Mammary epithelial cell (primary cell): ENCODE results near the gene FCHSD2.
"Not testable (repeated sequence)": the region's sequence is repeated elsewhere in the genome, so short reads cannot be mapped to it uniquely, and the experiment has no call there.

Source experiments
- EZH2 ChIP-seq: IDR thresholded peaks from 2 replicates; pipeline ENCODE4 v1.6.1; 2012; ENCODE audit warnings: low read length, inconsistent platforms, borderline replicate concordance
- TF ChIP-seq, protein P1 (sequence below), 2 donors: IDR thresholded peaks in 1 of 2; conservative IDR thresholded peaks in 1 of 2; 2 replicates each; pipeline ENCODE4 v1.5.1; 2011 to 2012; ENCODE audit warnings: inconsistent platforms in 2 of 2, low read length in 2 of 2, mild to moderate bottlenecking in 2 of 2, control low read depth in 1 of 2, low read depth in 1 of 2; ENCODE audit not compliant: insufficient read depth in 1 of 2; ENCODE audit errors: extremely low read depth in 1 of 2

DNA sequence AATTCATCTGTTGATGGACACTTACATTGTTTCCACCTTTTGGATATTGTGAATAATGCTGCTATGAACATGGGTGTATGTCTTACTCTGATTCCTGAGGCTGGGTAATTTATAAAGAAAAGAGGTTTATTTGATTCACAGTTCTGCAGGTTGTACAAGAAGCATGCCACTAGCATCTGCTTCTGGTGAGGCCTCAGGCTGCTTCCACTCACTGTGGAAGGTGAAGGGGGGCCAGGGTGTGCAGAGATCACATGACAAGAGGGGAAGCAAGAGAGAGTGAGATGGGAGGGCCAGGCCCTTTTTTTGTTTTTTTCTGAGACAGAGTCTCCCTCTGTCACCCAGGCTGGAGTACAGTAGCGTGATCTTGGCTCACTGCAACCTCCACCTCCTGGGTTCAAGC lies 335.7 kb downstream of the FCHSD2 start:
- TF ChIP-seq, protein P1, sequence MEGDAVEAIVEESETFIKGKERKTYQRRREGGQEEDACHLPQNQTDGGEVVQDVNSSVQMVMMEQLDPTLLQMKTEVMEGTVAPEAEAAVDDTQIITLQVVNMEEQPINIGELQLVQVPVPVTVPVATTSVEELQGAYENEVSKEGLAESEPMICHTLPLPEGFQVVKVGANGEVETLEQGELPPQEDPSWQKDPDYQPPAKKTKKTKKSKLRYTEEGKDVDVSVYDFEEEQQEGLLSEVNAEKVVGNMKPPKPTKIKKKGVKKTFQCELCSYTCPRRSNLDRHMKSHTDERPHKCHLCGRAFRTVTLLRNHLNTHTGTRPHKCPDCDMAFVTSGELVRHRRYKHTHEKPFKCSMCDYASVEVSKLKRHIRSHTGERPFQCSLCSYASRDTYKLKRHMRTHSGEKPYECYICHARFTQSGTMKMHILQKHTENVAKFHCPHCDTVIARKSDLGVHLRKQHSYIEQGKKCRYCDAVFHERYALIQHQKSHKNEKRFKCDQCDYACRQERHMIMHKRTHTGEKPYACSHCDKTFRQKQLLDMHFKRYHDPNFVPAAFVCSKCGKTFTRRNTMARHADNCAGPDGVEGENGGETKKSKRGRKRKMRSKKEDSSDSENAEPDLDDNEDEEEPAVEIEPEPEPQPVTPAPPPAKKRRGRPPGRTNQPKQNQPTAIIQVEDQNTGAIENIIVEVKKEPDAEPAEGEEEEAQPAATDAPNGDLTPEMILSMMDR (conservative IDR thresholded peaks at IDR 0.05 in 1 of 2, IDR thresholded peaks at IDR 0.05 in 1 of 2; ENCODE audit: extremely low read depth in 1 of 2, insufficient read depth in 1 of 2, low read depth in 1 of 2, low read length in 2 of 2): not testable (repeated sequence)
- not testable (repeated sequence) for TF ChIP-seq EZH2
